Activated CD8-positive, alpha-beta memory T cell treated with anti-CD3 and anti-CD28 coated beads, Interleukin-2, amount 10 ng/mL, durations not matched to agents 7 days and 5 days (primary cell): Measurements from ENCODE around the gene PAXX. TPM values are rescaled to one million over a fixed set of nuclear protein-coding genes. Genes with fewer than 3 reads are reported as not detected.

Source experiments
- ATAC-seq: fragments of 150-1000 bp; cut with Tn5 transposase; one replicate; pipeline ENCODE4 v1.10.0; 2021; ENCODE audit warnings: moderate library complexity
- CTCF ChIA-PET: fragments of 350-600 bp; sonication (Branson Sonifier 250); formaldehyde crosslinking; loops from one replicate; lab custom pipeline; 2021; ENCODE audit warnings: antibody characterized with exemption; lab: Charles Lee
- DNase-seq: peaks from one replicate; pipeline ENCODE4 v3.0.0-alpha.2; 2020
- H3K27ac Mint-ChIP-seq: one replicate; pipeline ENCODE4 v1.8.0; 2021; ENCODE audit warnings: mild to moderate bottlenecking, mixed read lengths
- H3K27me3 Mint-ChIP-seq: one replicate; pipeline ENCODE4 v1.8.0; 2021; ENCODE audit warnings: mixed read lengths
- H3K36me3 Mint-ChIP-seq: one replicate; pipeline ENCODE4 v1.8.0; 2021; ENCODE audit warnings: mild to moderate bottlenecking, mixed read lengths
- H3K4me1 Mint-ChIP-seq: one replicate; pipeline ENCODE4 v1.8.0; 2021; ENCODE audit warnings: mixed read lengths
- H3K4me3 Mint-ChIP-seq: one replicate; pipeline ENCODE4 v1.8.0; 2021; ENCODE audit warnings: mild to moderate bottlenecking, moderate library complexity, mixed read lengths
- H3K9me3 Mint-ChIP-seq: one replicate; pipeline ENCODE4 v1.8.0; 2022; ENCODE audit warnings: low read depth, mixed read lengths
- total RNA-seq, 2 experiments: library from RNA; stranded (reverse); gene quantifications; one replicate each; pipeline ENCODE4 v1.2.3, GENCODE V29; 2021

PAXX gene
- total RNA-seq, 2 experiments from 2014 or later, result 68.6 to 94.8 TPM

- no peaks in the 10 kb centered on the region for H3K36me3 Mint-ChIP-seq
- H3K27ac Mint-ChIP-seq, result no peak overlapping the region
- no peaks in the 10 kb centered on the region for H3K27me3 Mint-ChIP-seq
- no peak overlapping the region for H3K4me3 Mint-ChIP-seq
- ATAC-seq, result no peak
- H3K9me3 Mint-ChIP-seq, result no peaks in the 10 kb centered on the region
- CTCF ChIA-PET, result interaction anchor here (0.8 to 2.6 kb wide), 5 partner anchors 28 to 122 kb away, joined by 3 to 12 read pairs (median 5); partner anchors contain the start of genes AJM1 and PAXX
- peaks cover 46% of the 10 kb centered on the region for H3K4me1 Mint-ChIP-seq
- DNase-seq, result no peak
Measured at GRCh38 chr9:136964171-136964689, 28.0 kb upstream of the PAXX start.

DNA sequence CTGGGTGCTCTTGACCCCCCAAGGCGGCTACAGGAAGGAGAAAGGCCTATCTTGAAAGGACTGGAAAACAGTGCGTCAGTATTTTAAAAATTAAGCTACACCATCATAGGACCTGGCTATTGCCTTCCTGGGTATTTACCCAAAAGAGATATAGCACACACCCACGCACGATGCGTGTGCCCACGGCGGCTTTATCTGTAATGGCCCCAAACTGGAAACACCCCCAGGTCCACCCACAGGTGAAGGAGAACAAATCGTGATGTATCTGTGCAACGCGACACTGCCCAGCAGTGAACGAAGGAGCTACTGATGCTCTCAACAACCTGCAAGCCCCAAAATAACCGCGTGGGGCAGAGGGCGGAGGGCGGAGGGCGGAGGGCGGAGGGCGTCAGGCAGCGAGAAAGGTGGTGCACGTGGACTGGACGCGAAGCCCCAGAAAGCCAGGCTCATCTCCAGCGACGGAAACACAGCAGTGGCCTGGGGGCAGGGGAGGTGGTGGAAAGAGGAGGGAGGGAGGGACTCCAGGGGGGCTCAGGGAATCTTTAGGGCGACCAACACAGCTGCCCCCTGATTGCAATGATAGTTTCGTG, 27.3 kb upstream of the PAXX start:
- H3K36me3 Mint-ChIP-seq, result no peaks in the 10 kb centered on the region
- peak overlapping the region; percentile 62 for H3K27ac Mint-ChIP-seq
- DNase-seq (no peak), ATAC-seq (no peak)
- H3K27me3 Mint-ChIP-seq, result no peaks in the 10 kb centered on the region
- CTCF ChIA-PET, result interaction anchor here (0.8 to 2.6 kb wide), 6 partner anchors 11 to 122 kb away, joined by 3 to 13 read pairs (median 6); partner anchors contain the start of genes AJM1 and PAXX
- no peak overlapping the region for H3K4me3 Mint-ChIP-seq
- H3K4me1 Mint-ChIP-seq, result peaks cover 43% of the 10 kb centered on the region
- H3K9me3 Mint-ChIP-seq, result no peaks in the 10 kb centered on the region

DNA sequence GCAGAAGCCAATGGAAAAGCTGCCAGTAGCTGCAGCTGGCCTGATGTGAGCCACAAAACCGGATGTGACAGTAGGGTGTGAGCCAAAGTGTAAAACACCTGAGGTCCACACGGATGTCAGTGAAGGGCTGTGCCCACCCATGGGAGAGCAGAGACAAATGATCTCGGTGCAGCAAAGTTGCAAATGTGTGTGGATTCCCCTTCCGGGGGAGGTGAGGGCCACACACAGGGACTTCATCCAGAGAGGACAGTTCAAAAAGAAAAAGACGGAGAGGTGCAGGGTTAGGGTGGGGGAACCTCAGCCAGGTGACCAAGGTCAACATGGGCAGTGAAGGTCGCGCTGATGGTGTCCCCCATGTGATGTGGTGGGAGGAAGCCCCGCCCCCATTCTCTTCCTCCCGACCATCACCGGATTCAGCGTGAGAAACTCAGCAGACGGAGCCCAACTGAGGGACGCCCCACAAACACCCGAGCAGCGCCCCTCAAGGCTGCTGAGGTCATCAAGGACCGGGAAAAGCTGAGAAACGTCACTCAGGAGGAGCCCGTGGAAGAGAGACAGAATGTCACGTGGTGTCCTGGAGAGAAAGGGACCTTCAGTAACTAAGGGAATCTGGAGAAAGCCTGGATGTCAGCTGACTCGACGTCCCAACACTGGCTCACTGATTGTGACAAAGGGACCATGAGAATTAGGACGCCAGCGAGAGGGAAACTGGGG, 26.3 kb upstream of the PAXX start:
- no peaks in the 10 kb centered on the region for H3K9me3 Mint-ChIP-seq
- peaks cover 36% of the 10 kb centered on the region for H3K4me1 Mint-ChIP-seq
- ATAC-seq, result peak; percentile 72
- H3K36me3 Mint-ChIP-seq, result no peaks in the 10 kb centered on the region
- peak overlapping the region; percentile 86 for H3K27ac Mint-ChIP-seq
- H3K4me3 Mint-ChIP-seq, result peak overlapping the region; percentile 58
- DNase-seq, result peak; percentile 81
- CTCF ChIA-PET, result interaction anchor here (1.3 to 2.6 kb wide), 5 partner anchors 10 to 123 kb away, joined by 4 to 13 read pairs (median 8); partner anchors contain the start of genes AJM1 and PAXX
- no peaks in the 10 kb centered on the region for H3K27me3 Mint-ChIP-seq

DNA sequence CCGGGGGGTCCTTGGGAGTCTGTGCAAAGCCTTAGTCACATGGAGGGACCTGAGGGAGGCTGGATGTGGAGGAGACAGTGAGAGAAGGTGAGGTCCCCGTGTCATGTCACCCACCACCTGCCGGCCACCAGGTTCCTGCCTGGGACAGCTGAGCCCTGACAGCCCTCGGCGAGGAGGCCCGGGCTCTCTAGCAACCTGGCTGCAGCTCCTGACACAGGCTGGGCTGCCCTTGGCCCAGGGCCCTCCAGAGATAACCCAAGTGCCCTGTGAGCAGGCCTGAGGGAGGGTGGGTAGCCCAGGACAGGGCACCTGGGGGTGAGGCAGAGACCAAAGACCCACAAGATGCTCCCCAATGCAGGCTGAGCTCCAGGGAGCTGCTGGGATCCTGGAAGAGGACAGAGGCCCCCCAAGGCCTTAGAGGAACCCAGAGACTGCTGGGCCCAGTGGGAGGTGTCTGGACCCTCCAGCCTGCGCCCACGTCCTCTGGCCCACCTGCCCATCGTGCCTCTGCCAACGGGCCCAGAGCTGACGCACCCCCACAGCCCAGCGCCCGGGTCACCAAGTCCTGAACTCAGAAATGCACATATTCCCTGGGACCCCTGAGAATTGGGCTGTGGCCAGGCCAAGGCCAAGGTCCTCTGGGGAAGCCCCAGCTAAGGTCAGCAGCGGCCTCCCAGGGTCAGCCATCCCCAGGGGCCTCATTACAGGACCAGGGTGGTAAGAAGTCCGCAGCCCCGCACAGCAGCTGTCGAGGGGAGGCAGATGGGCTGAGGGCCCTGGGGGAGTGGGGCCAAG, 23.7 kb upstream of the PAXX start:
- CTCF ChIA-PET, result interaction anchor here (1.2 to 3.5 kb wide), 4 partner anchors 10 to 125 kb away, joined by 3 to 16 read pairs (median 4); no protein-coding TSS in a partner anchor
- Mint-ChIP-seq H3K27me3 (no peaks in the 10 kb centered on the region), H3K27ac (no peak overlapping the region)

GRCh38 chr9:136969150-136969549, 23.1 kb upstream of the PAXX start:
- no peak overlapping the region for H3K27ac Mint-ChIP-seq
- CTCF ChIA-PET, result interaction anchor here (1.2 to 3.5 kb wide), 4 partner anchors 9 to 125 kb away, joined by 3 to 16 read pairs (median 4); no protein-coding TSS in a partner anchor
- no peaks in the 10 kb centered on the region for H3K9me3 Mint-ChIP-seq
- DNase-seq (no peak), ATAC-seq (no peak)
- H3K36me3 Mint-ChIP-seq, result no peaks in the 10 kb centered on the region
- peaks cover 23% of the 10 kb centered on the region for H3K4me1 Mint-ChIP-seq
- H3K4me3 Mint-ChIP-seq, result no peak overlapping the region
- H3K27me3 Mint-ChIP-seq, result no peaks in the 10 kb centered on the region

More for the DNA sequence above, 23.7 kb upstream of the PAXX start:
- H3K4me3 Mint-ChIP-seq, result no peak overlapping the region
- no peak for ATAC-seq
- H3K36me3 Mint-ChIP-seq, result no peaks in the 10 kb centered on the region
- DNase-seq, result no peak
- H3K9me3 Mint-ChIP-seq, result no peaks in the 10 kb centered on the region
- H3K4me1 Mint-ChIP-seq, result peaks cover 23% of the 10 kb centered on the region

GRCh38 chr9:136969774-136970173, 22.4 kb upstream of the PAXX start:
- ATAC-seq (no peak), DNase-seq (no peak)
- Mint-ChIP-seq H3K9me3 (no peaks in the 10 kb centered on the region), H3K36me3 (no peaks in the 10 kb centered on the region), H3K27me3 (no peaks in the 10 kb centered on the region), H3K27ac (no peak overlapping the region), H3K4me1 (peaks cover 18% of the 10 kb centered on the region), H3K4me3 (no peak overlapping the region)
- CTCF ChIA-PET, result interaction anchor here (1.2 to 3.5 kb wide), 3 partner anchors 59 to 126 kb away, joined by 4 to 16 read pairs (median 5); no protein-coding TSS in a partner anchor

GRCh38 chr9:136970361-136970760, 21.9 kb upstream of the PAXX start:
- no peak for ATAC-seq
- Mint-ChIP-seq H3K36me3 (no peaks in the 10 kb centered on the region), H3K27me3 (no peaks in the 10 kb centered on the region), H3K4me1 (peaks cover 18% of the 10 kb centered on the region), H3K4me3 (no peak overlapping the region), H3K27ac (no peak overlapping the region), H3K9me3 (no peaks in the 10 kb centered on the region)
- CTCF ChIA-PET, result interaction anchor here (1.4 to 3.5 kb wide), 3 partner anchors 23 to 65 kb away, joined by 4 to 16 read pairs (median 13); partner anchors contain the start of gene ABCA2
- DNase-seq, result no peak

DNA sequence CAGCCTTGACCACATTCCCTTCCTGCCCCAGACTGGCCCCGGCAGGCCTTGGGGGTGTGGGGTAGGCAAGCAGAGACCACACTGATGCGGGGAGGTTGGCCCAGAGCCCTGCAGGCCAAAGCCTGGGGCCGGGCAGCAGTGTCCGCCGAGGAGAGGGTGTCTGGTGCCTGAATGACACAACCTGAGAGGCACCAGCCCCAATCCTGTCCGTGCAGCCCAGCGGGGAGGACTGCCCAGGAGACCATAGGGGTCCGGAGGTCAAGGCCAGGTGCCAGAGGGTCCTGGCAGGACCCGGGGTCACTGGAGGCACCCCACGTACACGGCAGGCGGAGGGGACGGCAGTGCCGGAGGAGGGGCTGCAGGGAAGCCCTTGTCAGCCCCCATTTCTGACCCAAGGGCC, 20.5 kb upstream of the PAXX start:
- no peak overlapping the region for H3K27ac Mint-ChIP-seq
- DNase-seq, result no peak
- no peak overlapping the region for H3K4me3 Mint-ChIP-seq
- CTCF ChIA-PET, result interaction anchor here (0.7 to 3.0 kb wide), 4 partner anchors 24 to 64 kb away, joined by 3 to 13 read pairs (median 4); partner anchors contain the start of gene ABCA2
- no peak for ATAC-seq
- H3K36me3 Mint-ChIP-seq, result no peaks in the 10 kb centered on the region
- peaks cover 15% of the 10 kb centered on the region for H3K4me1 Mint-ChIP-seq
- no peaks in the 10 kb centered on the region for H3K9me3 Mint-ChIP-seq
- no peaks in the 10 kb centered on the region for H3K27me3 Mint-ChIP-seq

DNA sequence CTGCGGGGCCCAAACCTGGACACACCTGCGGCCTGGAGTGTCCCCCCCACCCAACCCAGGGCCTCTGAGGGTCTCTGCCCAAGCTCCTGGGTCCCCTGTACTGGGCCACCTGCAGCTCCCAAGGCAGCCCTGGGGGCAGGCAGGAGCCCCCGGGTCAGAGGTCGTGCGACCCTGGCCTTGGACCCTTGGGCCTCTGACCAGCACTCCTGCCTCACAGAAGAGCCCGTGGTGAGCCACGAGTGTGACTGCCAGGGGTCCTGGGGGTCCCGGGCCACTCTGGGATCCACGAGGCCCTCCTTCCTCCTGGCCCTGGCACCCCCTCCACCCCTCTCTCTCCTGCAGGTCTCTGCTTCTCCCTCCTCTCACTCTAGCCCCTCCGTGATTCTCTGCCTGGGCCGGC, 19.9 kb upstream of the PAXX start:
- peaks cover 15% of the 10 kb centered on the region for H3K4me1 Mint-ChIP-seq
- no peaks in the 10 kb centered on the region for H3K27me3 Mint-ChIP-seq
- CTCF ChIA-PET, result interaction anchor here (0.9 to 3.0 kb wide), 2 partner anchors 57 to 63 kb away, joined by 3 to 13 read pairs; partner anchors contain the start of gene ABCA2
- DNase-seq, result no peak
- no peaks in the 10 kb centered on the region for H3K9me3 Mint-ChIP-seq
- ATAC-seq, result no peak
- H3K27ac Mint-ChIP-seq, result no peak overlapping the region
- no peaks in the 10 kb centered on the region for H3K36me3 Mint-ChIP-seq
- H3K4me3 Mint-ChIP-seq, result no peak overlapping the region

GRCh38 chr9:136972743-136973142, 19.5 kb upstream of the PAXX start:
- Mint-ChIP-seq H3K36me3 (no peaks in the 10 kb centered on the region), H3K9me3 (no peaks in the 10 kb centered on the region), H3K4me3 (no peak overlapping the region), H3K27me3 (no peaks in the 10 kb centered on the region), H3K4me1 (peaks cover 15% of the 10 kb centered on the region), H3K27ac (no peak overlapping the region)
- ATAC-seq (no peak), DNase-seq (no peak)
- CTCF ChIA-PET, result interaction anchor here (0.9 to 3.0 kb wide), 3 partner anchors 56 to 95 kb away, joined by 3 to 13 read pairs (median 3); partner anchors contain the start of gene ABCA2

- Mint-ChIP-seq H3K36me3 (no peaks in the 10 kb centered on the region), H3K27ac (no peak overlapping the region), H3K27me3 (no peaks in the 10 kb centered on the region), H3K9me3 (no peaks in the 10 kb centered on the region), H3K4me3 (no peak overlapping the region), H3K4me1 (peaks cover 15% of the 10 kb centered on the region)
- DNase-seq, result no peak
- CTCF ChIA-PET, result interaction anchor here (0.9 to 3.8 kb wide), 11 partner anchors 8 to 205 kb away, joined by 3 to 30 read pairs (median 12); partner anchors contain the start of genes ABCA2, NPDC1 and PAXX
- no peak for ATAC-seq
Measured at GRCh38 chr9:136973618-136974617, 18.3 kb upstream of the PAXX start.
